SK-N-SH (cell line): ENCODE results near the gene ARFIP1. TPM values are rescaled to one million over a fixed set of nuclear protein-coding genes. Genes with fewer than 3 reads are reported as not detected.

Source experiments
- CTCF ChIA-PET: fragments of 300-600, 350-600 bp; formaldehyde crosslinking; extraction: SDS; loops from one replicate; lab custom pipeline; 2021; lab: Yijun Ruan, JAX
- POLR2A ChIA-PET: fragments of 350-600 bp; sonication (Branson Sonifier 250); formaldehyde crosslinking; extraction: SDS; loops from one replicate; lab custom pipeline; 2020; ENCODE audit warnings: antibody characterized with exemption, inconsistent platforms; lab: Yijun Ruan, JAX
- DNase-seq: peaks from one replicate; pipeline ENCODE4 v3.0.0; 2012
- H2AFZ ChIP-seq: fragments of 200-600 bp; sonication (generic); 2 replicates; pipeline ENCODE4 v1.8.1; 2016; ENCODE audit warnings: antibody characterized with exemption, mild to moderate bottlenecking, low read depth
- H3F3A ChIP-seq: fragments of 200-600 bp; sonication (generic); replicated peaks from 2 replicates; pipeline ENCODE3; 2016; ENCODE audit warnings: antibody characterized with exemption, mild to moderate bottlenecking; ENCODE audit not compliant: insufficient read depth
- H3K27ac ChIP-seq, 2 experiments: fragments of 200-500 bp in 1 of 2; fragments of 200-600 bp in 1 of 2; sonication (Bioruptor generic) in 1 of 2; sonication (generic), shearing (Covaris generic) in 1 of 2; 2 replicates each; pipeline versions ENCODE4 v1.5.1 to v1.6.1; 2014 to 2016; ENCODE audit warnings: low read depth in 2 of 2, inconsistent platforms in 1 of 2, low read length in 1 of 2, mild to moderate bottlenecking in 1 of 2, mixed read lengths in 1 of 2
- H3K27me3 ChIP-seq: fragments of 200-600 bp; sonication (generic), shearing (Covaris generic); 2 replicates; pipeline ENCODE4 v1.6.1; 2016; ENCODE audit warnings: mixed run types; ENCODE audit not compliant: insufficient read depth
- H3K36me3 ChIP-seq, 2 experiments: fragments of 200-500 bp in 1 of 2; fragments of 200-600 bp in 1 of 2; sonication (Bioruptor generic) in 1 of 2; sonication (generic) in 1 of 2; replicated peaks in 1 of 2; 2 replicates each; pipeline versions ENCODE3 to v1.5.1; 2014 to 2016; ENCODE audit warnings: low read length in 1 of 2, mild to moderate bottlenecking in 1 of 2; ENCODE audit not compliant: insufficient read depth in 2 of 2, control insufficient read depth in 1 of 2
- H3K4me1 ChIP-seq, 2 experiments: fragments of 200-500 bp in 1 of 2; fragments of 200-600 bp in 1 of 2; sonication (Bioruptor generic) in 1 of 2; sonication (generic), shearing (Covaris generic) in 1 of 2; 2 replicates each; pipeline versions ENCODE4 v1.5.1 to v1.6.1; 2014 to 2016; ENCODE audit warnings: low read depth in 1 of 2, low read length in 1 of 2, mixed run types in 1 of 2; ENCODE audit not compliant: insufficient read depth in 2 of 2, control insufficient read depth in 1 of 2
- H3K4me2 ChIP-seq: fragments of 200-600 bp; sonication (generic), shearing (Covaris generic); 2 replicates; pipeline ENCODE4 v1.6.1; 2017; ENCODE audit warnings: mixed run types
- H3K4me3 ChIP-seq, 2 experiments: fragments of 200-500 bp in 1 of 2; fragments of 200-600 bp in 1 of 2; sonication (Bioruptor generic) in 1 of 2; sonication (generic), shearing (Covaris generic) in 1 of 2; 2 replicates each; pipeline versions ENCODE4 v1.5.1 to v1.8.1; 2014 to 2016; ENCODE audit warnings: low read depth in 2 of 2, inconsistent platforms in 1 of 2, low read length in 1 of 2, mild to moderate bottlenecking in 1 of 2, mixed read lengths in 1 of 2, moderate library complexity in 1 of 2
- H3K79me2 ChIP-seq: fragments of 200-600 bp; sonication (generic); 2 replicates; pipeline ENCODE4 v1.8.1; 2017; ENCODE audit warnings: mild to moderate bottlenecking; ENCODE audit not compliant: insufficient read depth
- H3K9ac ChIP-seq: fragments of 200-600 bp; sonication (generic); 2 replicates; pipeline ENCODE4 v1.6.1; 2017; ENCODE audit warnings: mixed run types
- H3K9me2 ChIP-seq: fragments of 200-600 bp; sonication (generic); 2 replicates; pipeline ENCODE4 v1.6.1; 2017; ENCODE audit warnings: mixed run types
- H3K9me3 ChIP-seq: fragments of 200-600 bp; sonication (generic); 2 replicates; pipeline ENCODE4 v1.6.1; 2017; ENCODE audit warnings: mixed run types, mild to moderate bottlenecking, moderate library complexity
- H4K20me1 ChIP-seq: fragments of 200-600 bp; sonication (generic); 2 replicates; pipeline ENCODE4 v1.6.1; 2017; ENCODE audit warnings: mild to moderate bottlenecking, mixed run types; ENCODE audit not compliant: insufficient read depth
- CHD2 ChIP-seq: fragments of 150-350 bp; IDR thresholded peaks from 2 replicates; pipeline ENCODE4 v1.6.1; 2018; ENCODE audit warnings: low read length; ENCODE audit not compliant: partially characterized antibody
- CTCF ChIP-seq: fragments of 200-600 bp; sonication (generic); IDR thresholded peaks from 2 replicates; pipeline ENCODE4 v1.6.1; 2017; ENCODE audit warnings: antibody characterized with exemption, mild to moderate bottlenecking, moderate library complexity
- ELF1 ChIP-seq: IDR thresholded peaks from 2 replicates; pipeline ENCODE4 v1.4.0; 2012
- EP300 ChIP-seq, 2 experiments: IDR thresholded peaks; 2 replicates each; pipeline versions ENCODE4 v1.4.0 to v1.6.1; 2012; ENCODE audit warnings: borderline replicate concordance in 1 of 2, low read depth in 1 of 2, low read length in 1 of 2
- EZH2phosphoT487 ChIP-seq: fragments of 200-600 bp; sonication (generic); IDR thresholded peaks from 2 replicates; pipeline ENCODE4 v1.6.1; 2017; ENCODE audit warnings: low read depth, mixed run types, mild to moderate bottlenecking, antibody characterized with exemption, moderate library complexity, borderline replicate concordance
- FOSL2 ChIP-seq: IDR thresholded peaks from 2 replicates; pipeline ENCODE4 v1.4.0; 2012; ENCODE audit warnings: low read depth, mild to moderate bottlenecking, moderate library complexity, borderline replicate concordance
- FOXJ3 ChIP-seq: sonication (generic); formaldehyde crosslinking; IDR thresholded peaks from 2 replicates; pipeline ENCODE4 v1.5.1; 2020; ENCODE audit warnings: mild to moderate bottlenecking, missing genetic modification reagents
- GABPA ChIP-seq: IDR thresholded peaks from 2 replicates; pipeline ENCODE4 v1.4.0; 2012; ENCODE audit warnings: low read depth, mild to moderate bottlenecking
- JUND ChIP-seq: IDR thresholded peaks from 2 replicates; pipeline ENCODE4 v1.4.0; 2012
- MEF2A ChIP-seq: IDR thresholded peaks from 2 replicates; pipeline ENCODE4 v1.4.0; 2012; ENCODE audit warnings: low read depth, borderline replicate concordance
- MXI1 ChIP-seq: IDR thresholded peaks from 2 replicates; pipeline ENCODE4 v1.6.1; 2012; ENCODE audit warnings: mild to moderate bottlenecking, low read depth, low read length, improper control_type of control experiment
- NRF1 ChIP-seq: IDR thresholded peaks from 2 replicates; pipeline ENCODE4 v1.6.1; 2012; ENCODE audit warnings: low read depth, mild to moderate bottlenecking, low read length
- POLR2AphosphoS5 ChIP-seq: IDR thresholded peaks from 2 replicates; pipeline ENCODE4 v1.6.1; 2012; ENCODE audit warnings: low read depth, low read length
- RFX5 ChIP-seq: IDR thresholded peaks from 2 replicates; pipeline ENCODE4 v1.6.1; 2012; ENCODE audit warnings: mild to moderate bottlenecking, improper control_type of control experiment, low read length
- RXRA ChIP-seq: IDR thresholded peaks from 2 replicates; pipeline ENCODE4 v1.4.0; 2012; ENCODE audit warnings: low read depth, mild to moderate bottlenecking, borderline replicate concordance
- SIN3A ChIP-seq: IDR thresholded peaks from 2 replicates; pipeline ENCODE4 v1.6.1; 2012; ENCODE audit warnings: low read depth, mild to moderate bottlenecking, low read length, moderate library complexity, borderline replicate concordance
- TCF12 ChIP-seq: IDR thresholded peaks from 2 replicates; pipeline ENCODE4 v1.4.0; 2012
- TEAD4 ChIP-seq: IDR thresholded peaks from 2 replicates; pipeline ENCODE4 v1.4.0; 2012; ENCODE audit warnings: mild to moderate bottlenecking, borderline replicate concordance; ENCODE audit not compliant: insufficient read depth
- USF2 ChIP-seq: fragments of 150-350 bp; IDR thresholded peaks from 2 replicates; pipeline ENCODE4 v1.6.1; 2017; ENCODE audit warnings: antibody characterized with exemption, low read length, low read depth, borderline replicate concordance
- YY1 ChIP-seq: IDR thresholded peaks from 2 replicates; pipeline ENCODE4 v1.4.0; 2012; ENCODE audit warnings: low read depth, mild to moderate bottlenecking
- WGBS: methylation state at CpG from one replicate; pipeline ENCODE4 v1.1.6; 2017; ENCODE audit warnings: low lambda C conversion rate; 5-methylcytosine and 5-hydroxymethylcytosine counted together
- polyA plus RNA-seq, 3 experiments: library from polyadenylated mRNA; depleted of rRNA; stranded (reverse); fragments of >200 nt; gene quantifications; 2 replicates each; pipeline ENCODE4 v1.2.3, GENCODE V29; 2012
- TF ChIP-seq, protein P1 (sequence below): IDR thresholded peaks from 2 replicates; pipeline ENCODE4 v1.4.0; 2012; ENCODE audit warnings: low read depth, borderline replicate concordance
- TF ChIP-seq, protein P2 (sequence below): IDR thresholded peaks from 2 replicates; pipeline ENCODE4; 2012

ARFIP1 gene
- polyA plus RNA-seq, 1 of the 3 experiments (the other 2 are of a cell fraction), result 15.7 TPM

DNA sequence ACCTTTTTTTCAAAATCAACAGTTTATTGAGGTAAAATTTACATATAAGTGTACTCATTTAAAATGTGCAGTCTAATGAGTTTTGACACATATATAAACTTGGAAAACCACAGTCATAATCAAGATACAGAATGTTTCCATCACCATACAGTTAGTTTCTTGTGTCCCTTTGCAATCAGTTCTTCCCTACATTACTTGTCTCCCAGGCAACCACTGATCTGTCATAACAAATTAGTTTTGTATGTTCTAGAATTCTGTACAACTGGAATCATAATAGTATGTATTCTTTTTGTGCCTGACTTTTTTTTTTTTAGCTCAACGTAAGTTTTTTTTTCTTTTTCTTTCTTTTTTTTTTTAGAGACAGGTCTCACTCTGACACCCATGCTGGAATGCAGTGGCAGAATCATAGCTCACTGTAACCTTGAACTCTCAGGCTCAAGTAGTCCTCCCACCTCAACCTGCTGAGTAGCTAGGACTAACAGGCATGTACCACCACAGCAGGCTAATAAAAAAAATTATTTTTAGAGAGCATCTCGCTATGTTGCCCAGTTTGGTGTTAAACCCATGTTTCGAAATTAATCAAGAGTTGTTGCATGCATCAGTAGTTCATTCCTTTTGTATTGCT, 26.9 kb downstream of the ARFIP1 start (continued):
- TF ChIP-seq CTCF, result no peak
- TF ChIP-seq MXI1, result no peak
- TF ChIP-seq RXRA, result no peak
- TF ChIP-seq EP300 (IDR thresholded peaks at IDR 0.05; ENCODE audit: borderline replicate concordance in 1 of 2, low read depth in 1 of 2, low read length in 1 of 2), result no peak
- TF ChIP-seq TEAD4, result no peak
- no peak for TF ChIP-seq USF2
- no peak for TF ChIP-seq RFX5
- no peak for TF ChIP-seq NRF1
- no peak for TF ChIP-seq ELF1
- TF ChIP-seq POLR2AphosphoS5, result no peak
- TF ChIP-seq EZH2phosphoT487, result no peak

GRCh38 chr4:152807294-152807829, 27.6 kb downstream of the ARFIP1 start:
- DNase-seq, result no peak
- peaks cover 79% of the 10 kb centered on the region for H3K79me2 ChIP-seq

More at GRCh38 chr4:152807294-152807829, 27.6 kb downstream of the ARFIP1 start:
- POLR2A ChIA-PET, result no interaction called here
- no peak overlapping the region for H3K27ac ChIP-seq
- no peak overlapping the region for H3K4me2 ChIP-seq
- H3K36me3 ChIP-seq, result peaks cover 0 to under 1% of the 10 kb centered on the region in 2 experiments
- no peak overlapping the region for H3K9ac ChIP-seq
- peaks cover 12% of the 10 kb centered on the region; the same call in 1 of the 2 replicates for H4K20me1 ChIP-seq
- H2AFZ ChIP-seq, result no peak overlapping the region
- H3K4me3 ChIP-seq, result no peak overlapping the region
- no peaks in the 10 kb centered on the region for H3K9me2 ChIP-seq
- H3K9me3 ChIP-seq, result no peaks in the 10 kb centered on the region
- H3F3A ChIP-seq, result peaks cover 11% of the 10 kb centered on the region
- WGBS, result 62% methylated on average over 3 of the region's 3 CpGs
- peaks cover 0 to 3% of the 10 kb centered on the region in 2 experiments; a peak in 1 of 4 replicates for H3K4me1 ChIP-seq
- TF ChIP-seq YY1 (no peak), FOXJ3 (no peak), TEAD4 (no peak), FOSL2 (peak; percentile 2; the same call in 1 of the 2 replicates), CHD2 (no peak), EP300 (IDR thresholded peaks at IDR 0.05; ENCODE audit: borderline replicate concordance in 1 of 2, low read depth in 1 of 2, low read length in 1 of 2) (no peak), RXRA (no peak), JUND (0 out of 2 replicates have a peak, but pooled peaks have one; percentile 15), TCF12 (peak; percentile 29; the same call in 1 of the 2 replicates), GABPA (no peak), SIN3A (no peak), MEF2A (no peak)
- TF ChIP-seq, protein P1, sequence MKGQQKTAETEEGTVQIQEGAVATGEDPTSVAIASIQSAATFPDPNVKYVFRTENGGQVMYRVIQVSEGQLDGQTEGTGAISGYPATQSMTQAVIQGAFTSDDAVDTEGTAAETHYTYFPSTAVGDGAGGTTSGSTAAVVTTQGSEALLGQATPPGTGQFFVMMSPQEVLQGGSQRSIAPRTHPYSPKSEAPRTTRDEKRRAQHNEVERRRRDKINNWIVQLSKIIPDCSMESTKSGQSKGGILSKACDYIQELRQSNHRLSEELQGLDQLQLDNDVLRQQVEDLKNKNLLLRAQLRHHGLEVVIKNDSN, result no peak
- TF ChIP-seq, protein P2, sequence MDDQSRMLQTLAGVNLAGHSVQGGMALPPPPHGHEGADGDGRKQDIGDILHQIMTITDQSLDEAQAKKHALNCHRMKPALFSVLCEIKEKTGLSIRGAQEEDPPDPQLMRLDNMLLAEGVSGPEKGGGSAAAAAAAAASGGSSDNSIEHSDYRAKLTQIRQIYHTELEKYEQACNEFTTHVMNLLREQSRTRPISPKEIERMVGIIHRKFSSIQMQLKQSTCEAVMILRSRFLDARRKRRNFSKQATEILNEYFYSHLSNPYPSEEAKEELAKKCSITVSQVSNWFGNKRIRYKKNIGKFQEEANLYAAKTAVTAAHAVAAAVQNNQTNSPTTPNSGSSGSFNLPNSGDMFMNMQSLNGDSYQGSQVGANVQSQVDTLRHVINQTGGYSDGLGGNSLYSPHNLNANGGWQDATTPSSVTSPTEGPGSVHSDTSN, result peak; percentile 54; the same call in 1 of the 2 replicates
- no peaks in the 10 kb centered on the region for H3K27me3 ChIP-seq
- CTCF ChIA-PET, result no interaction called here
